Measurements from ENCODE around the gene ATG5.
"Not testable (repeated sequence)": the region's sequence is repeated elsewhere in the genome, so short reads cannot be mapped to it uniquely, and the experiment has no call there.

Gene ATG5

DNA sequence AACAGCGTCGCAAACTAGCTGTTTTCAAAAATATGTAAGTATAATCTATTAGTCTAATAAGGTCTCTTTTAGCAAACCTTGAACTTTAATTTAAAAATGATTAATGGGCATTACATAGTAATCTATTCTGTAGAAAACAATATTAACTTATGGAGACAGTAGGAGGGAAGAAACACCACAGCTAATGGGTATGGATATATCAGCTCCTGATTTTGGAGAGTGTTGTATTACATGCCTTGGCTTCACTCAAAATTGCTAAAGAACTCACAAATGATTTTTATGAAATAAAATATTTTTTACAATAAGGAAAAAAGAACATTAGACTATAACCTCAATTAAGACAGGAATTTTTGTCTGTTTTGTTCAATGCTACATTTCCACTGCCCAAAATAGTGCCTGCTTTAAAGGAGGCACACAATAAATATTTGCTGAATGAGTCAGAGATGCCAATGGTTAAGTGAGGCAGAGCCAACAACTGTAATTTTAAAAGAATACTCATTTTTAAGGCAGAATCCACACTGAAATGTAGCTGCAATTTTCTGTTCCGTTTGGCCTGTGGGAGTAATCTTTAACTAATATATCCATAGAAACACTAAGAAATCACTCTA is 15.7 kb downstream of the ATG5 start:
- DNase-seq = no peak

DNA sequence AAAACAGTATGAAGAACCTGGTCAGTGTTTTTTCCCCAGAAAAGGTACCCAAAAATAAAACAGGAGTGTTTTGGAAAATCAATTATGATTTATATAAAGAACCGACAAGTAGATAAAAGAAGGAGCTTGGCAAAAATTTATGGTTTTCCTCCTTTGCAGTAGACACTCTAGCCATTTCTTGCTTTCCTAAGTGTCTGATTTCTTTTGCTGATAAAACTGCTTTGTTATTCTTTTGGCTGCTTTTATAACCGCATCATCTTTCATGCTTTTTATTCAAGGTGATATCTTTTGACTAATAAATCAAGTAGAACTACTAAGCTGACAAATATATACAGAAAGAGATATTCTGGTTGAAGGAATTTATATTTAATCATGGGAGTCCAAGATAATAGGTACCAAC is 16.6 kb downstream of the ATG5 start:
- no peak for DNase-seq

DNA sequence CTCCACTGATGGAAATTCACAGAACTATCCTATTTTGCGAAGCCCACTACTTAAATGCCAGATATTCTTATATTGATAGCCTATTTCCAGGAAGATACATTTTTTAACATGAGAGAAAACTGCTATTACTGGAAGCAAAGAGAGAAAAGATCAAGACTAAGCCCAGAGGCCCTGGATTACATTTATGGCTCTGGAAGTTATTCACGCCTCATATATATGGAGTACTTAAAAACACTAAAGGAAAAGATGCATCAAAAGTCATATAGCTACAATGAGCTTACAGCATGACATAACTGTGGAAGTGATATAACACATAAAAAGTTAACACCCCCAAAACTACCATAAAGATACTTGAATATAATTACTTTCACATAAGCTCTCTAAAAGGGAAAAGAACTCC is 19.8 kb downstream of the ATG5 start:
- DNase-seq = no peak

DNA sequence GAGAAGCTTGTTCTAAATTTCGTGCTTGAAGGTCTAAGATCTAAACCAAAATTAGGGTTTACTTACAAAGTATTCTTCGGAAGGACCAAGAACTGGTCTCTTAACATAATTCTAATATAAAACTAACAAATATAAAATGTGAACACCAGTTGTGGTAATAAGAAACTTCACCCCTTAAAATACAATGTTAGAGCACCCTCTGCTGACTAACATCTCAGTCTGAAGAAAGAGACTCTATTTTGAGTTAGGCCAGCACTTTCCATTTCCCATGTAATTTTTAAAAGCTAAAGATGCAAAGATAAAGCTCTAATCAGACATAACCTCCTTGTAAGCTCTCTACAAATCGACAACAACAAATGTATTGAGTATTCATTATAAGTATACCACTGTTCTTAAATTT is 24.6 kb downstream of the ATG5 start:
- DNase-seq = no peak

DNA sequence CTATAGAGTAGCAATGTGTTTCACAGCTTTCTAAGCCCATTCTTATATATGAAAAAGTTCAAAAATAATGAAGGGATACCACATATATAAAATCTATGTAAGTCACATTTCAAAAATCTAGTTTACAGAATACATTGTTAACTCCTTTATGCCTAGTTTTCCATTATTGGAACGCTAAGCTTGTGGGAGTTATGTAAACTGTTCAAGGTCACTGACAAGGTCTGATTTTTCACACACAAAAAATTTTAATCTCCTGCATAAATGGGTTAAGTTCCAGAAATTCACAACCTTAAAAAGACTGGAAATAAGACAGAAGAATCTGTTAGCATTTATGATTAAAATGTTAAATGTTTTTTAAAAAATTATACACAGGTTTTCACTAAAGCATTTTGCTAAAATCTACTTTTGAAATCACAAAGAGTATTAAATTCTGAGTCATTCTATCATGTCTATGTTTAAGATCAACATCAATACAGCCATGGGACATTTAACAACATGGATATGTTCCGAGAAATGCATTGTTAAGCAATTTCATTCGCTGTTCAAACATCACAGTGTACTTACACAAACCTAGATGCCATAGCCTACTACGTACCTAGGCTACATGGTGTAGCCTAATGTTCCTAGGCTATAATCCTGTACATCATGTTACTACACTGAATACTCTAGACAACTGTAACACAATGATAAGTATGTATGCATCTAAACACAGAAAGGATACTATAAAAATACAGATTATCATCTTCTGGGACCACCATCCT is 25.4 kb downstream of the ATG5 start:
- DNase-seq = no peak

DNA sequence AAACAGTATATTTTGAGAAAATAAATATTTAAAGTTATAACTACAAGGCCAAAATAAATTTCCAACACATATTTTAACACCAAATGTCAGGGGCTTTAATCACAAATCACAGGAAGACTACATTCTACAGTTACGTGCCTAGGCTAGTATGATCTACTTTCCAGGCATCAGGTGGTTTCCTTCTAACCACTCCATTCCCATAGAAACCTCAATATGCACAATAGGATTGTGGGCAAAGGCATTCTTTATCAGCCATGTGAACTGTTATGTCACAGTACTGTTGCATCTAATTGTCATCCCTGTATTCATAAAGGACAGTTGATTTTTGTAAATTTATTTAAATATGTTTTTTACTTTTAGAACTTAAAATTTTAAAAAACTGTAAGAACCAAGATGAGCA is 32.4 kb downstream of the ATG5 start:
- no peak for DNase-seq

DNA sequence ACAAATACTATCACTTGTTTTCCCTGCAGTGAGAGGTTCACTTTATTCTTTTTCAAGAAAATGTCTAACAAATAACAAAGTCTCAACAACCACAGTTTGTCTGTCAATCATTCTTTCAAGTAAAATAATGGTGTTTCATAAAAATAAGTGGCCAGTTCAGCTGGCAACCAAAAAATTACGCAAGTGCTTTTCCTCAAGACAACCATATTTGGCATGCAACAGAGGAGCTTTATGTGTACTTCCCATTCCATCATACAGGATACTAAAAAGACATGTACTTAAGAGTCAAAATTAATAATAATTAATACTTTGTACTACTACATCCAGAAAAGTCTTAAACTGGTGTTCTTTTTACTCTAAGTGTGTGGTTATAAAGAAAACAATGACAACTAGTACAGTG is 34.6 kb downstream of the ATG5 start:
- DNase-seq = no peak

DNA sequence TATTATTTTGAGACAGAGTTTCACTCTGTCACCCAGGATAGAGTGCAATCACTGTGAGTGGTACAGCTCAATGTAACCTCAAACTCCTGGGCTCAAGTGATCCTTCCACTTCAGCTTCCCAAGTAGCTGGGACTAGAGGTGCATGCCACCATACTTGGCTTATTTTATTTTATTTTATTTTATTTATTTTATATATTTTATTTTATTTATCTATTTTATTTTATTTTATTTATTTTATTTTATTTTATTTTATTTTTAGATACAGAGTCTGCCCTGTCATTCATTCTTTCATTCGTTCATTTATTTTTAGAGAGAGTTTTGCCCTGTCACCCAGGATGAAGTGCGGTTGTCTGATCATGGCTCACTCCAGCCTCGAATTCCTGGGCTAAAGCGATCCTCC is 35.5 kb downstream of the ATG5 start:
- no peak for DNase-seq

DNA sequence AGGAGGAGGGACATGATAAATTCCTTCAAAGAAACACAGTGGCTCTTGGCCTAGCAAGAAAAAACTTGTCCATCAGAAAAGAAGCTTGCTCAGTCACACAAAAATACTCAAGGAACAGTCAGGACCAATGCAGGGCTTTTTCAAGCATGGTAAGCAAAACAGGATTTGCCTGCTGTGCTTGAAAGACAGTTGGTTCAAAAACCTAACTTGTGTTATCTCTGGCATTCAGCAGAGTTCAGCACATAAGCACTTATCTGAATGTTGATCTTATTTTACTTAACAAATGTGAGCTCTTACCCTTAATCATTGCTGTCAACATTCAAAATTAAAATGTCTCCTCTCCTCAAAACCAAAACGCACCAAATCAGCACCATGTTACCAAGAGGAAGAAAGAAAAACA is 38.3 kb downstream of the ATG5 start:
- DNase-seq = no peak

DNA sequence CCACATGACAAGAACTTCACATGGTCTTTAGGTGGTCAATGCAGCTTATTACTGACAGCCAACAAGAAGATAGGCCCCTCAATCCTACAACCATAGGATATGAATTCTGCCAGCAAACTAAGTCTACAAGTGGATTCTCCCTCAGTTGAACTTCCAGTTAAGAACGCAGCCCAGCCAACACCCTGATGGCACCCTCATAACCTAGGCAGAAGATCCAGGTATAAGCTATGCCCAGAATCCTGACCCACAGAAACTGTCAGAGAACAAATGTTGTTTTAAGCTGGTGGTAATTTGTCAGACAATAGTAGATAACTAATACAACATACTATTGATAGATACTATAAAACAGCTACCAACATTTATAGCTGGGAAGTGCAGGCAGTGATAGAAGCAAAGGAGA is 38.8 kb downstream of the ATG5 start:
- DNase-seq = no peak

DNA sequence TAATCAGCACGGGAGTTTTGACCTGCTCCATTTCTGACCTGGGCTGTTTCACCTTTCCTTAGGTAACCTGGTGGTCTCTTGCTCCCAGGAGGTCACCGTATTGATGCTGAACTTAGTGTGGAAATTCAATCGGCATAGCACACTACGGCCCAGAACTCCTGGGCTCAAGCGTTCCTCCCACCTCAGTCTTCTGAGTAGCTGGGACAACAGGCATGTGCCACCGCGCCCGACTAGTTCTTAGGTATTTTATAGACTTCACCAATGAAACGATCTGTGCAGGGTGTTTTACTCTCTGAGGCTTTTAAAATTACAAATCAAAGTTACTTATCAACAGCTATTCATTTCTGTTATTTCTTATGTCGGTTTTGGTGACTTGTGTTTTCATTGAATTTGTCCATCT is 42.1 kb downstream of the ATG5 start:
- no peak for DNase-seq

DNA sequence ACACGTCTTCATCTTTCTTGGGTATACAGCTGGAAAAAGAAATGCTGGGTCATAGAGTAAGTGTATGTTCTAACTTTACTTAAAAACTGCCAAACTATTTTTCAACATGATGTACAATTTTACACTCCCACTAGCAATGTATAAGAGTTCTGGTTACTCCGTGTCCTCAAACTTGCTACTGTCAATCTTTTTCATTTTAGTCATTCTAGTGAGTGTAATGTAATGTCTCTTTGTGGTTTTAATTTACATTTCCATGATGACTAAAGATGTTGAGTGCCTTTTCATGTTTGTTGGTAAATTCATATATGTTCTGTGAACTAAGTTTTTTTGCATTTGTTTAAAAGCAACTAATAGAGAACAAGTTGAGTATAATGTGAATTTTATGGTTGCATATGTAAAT is 43.9 kb downstream of the ATG5 start:
- DNase-seq = no peak

DNA sequence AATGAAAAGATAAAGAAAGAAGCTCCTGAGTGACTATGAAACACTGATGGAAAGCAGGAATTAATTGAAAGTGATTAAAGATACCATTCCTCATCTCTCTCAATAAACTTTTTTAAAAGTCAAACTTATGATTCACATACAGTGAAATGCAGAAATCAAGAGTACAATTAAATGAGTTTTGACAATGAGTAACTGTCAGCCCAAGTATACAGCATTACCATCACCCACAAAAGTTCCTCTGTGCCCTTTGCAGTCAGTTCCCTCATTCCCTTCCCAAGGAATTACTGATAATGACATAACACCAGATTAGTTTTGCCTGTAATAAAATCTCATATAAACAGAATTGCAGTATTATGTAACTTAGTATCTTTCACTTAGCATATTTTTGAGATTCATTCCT is 44.5 kb downstream of the ATG5 start:
- DNase-seq = no peak

DNA sequence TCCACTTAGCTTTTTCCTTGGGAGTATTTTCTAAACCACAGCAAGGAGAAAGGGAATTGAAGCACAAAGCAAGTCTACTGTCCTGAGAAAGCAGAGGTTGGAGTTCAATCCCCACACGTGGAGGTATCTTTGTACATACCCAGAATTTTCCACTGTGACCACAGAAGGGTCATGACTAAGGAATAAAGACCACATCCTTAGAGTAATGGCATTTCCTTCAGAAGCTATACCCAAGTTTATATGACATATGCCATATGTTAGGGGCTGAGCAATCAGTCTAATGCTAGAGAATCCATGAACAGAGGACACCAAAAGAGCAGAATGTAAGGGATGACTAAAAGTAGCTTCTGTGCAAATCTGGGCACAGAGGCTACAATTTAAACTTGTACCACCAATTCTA is 46.4 kb downstream of the ATG5 start:
- no peak for DNase-seq

DNA sequence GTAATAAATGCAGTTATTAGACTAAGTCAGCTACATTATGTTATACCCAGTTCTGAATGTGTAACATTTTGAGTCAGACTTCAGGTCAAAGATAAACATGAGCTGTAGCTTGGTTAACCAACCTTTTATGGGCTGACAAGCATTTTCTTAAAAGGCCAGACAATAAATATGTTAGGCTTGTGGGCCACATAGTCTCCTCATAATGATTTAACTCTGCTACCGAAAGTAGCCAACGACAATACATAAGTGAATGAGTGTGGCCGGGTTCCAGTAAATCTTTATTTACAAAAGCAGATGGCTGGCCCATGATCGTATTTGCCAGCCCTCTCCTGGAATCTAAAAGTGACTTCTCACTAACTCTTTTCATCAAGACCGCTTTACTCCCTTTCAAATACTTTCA is 49.9 kb downstream of the ATG5 start:
- DNase-seq = no peak

DNA sequence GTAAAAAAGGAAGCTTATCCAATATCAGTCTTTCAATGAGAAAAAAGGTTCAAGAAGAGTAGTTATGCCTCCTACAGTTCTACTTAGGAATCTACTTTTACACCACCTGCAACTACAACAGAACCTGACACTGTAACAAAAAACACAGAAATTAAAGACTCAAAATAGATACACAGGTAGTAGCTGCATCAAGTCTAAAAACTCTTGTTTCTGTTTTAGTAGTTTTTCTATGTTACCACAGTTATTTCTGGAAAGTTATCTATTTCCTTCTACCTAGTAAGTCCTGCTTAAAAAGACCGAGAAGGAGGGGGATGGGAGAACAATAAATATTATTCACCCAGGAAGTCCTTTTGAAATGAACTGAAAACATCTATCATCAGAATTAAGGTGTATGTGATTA is 52.5 kb downstream of the ATG5 start:
- no peak for DNase-seq

DNA sequence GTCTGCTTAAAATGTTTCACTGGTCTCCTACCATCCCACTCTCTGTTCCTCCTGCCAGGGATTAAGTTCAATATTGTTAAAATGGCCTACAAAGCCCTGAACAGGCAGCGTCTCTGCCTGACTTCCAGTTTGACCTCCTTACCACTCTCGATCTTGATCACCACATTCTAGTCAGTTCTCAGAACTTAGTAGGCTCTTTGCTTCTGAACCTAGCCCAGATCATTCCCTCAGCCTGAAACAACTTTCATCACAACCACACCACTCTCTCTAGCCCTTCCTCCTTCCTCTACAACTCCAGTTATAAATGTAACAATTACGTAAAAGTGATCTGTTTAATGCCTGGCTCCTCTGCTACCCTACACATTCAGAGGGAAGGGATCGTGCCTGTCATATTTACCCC is 53.3 kb downstream of the ATG5 start:
- DNase-seq = no peak

DNA sequence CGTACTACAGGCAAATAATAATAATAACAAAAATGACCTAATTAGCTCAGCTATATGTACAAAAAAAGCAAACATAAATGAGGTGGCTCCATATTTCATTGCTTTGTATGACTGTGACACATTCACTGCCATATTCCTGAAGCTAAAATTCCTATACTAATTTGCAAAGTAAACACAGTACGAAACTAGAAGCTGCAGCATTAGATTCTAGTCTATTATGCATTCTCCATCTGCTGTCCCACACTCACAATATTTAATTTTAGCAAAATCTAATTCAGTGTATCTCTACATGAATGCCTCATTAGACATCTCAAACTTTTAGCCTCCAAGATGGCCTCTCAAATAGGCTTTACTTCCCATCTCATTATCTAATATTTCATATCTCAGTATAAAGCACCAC is 55.1 kb downstream of the ATG5 start:
- no peak for DNase-seq

DNA sequence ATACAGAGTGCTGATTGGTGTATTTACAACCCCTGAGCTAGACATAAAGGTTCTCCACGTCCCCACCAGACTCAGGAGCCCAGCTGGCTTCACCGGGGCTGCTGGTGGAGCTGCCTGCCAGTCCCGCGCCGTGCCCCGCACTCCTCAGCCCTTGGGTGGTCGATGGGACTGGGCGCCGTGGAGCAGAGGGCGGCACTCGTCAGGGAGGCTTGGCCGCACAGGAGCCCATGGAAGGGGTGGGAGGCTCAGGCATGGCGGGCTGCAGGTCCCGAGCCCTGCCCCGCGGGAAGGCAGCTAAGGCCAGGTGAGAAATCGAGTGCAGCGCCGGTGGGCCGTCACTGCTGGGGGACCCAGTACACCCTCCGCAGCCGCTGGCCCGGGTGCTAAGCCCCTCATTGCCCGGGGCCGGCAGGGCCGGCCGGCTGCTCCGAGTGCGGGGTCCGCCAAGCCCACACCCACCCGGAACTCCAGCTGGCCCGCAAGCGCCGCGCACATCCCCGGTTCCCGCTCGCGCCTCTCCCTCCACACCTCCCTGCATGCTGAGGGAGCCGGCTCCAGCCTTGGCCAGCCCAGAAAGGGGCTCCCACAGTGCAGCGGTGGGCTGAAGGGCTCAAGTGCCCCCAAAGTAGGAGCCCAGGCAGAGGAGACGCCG is 56.2 kb downstream of the ATG5 start:
- DNase-seq = not testable (repeated sequence)

DNA sequence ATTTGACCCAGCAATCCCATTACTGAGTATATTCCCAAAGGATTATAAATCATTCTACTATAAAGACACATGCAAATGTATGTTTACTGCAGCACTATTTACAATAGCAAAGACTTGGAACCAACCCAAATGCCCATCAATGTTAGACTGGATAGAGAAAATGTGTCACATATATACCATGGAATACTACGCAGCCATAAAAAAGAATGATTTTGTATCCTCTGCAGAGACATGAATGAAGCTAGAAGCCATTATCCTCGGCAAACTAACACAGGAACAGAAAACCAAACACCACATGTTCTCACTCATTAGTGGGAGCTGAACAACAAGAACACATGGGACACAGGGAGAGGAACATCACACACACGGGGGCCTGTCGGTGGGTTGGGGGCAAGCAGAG is 57.1 kb downstream of the ATG5 start:
- DNase-seq = not testable (repeated sequence)

DNA sequence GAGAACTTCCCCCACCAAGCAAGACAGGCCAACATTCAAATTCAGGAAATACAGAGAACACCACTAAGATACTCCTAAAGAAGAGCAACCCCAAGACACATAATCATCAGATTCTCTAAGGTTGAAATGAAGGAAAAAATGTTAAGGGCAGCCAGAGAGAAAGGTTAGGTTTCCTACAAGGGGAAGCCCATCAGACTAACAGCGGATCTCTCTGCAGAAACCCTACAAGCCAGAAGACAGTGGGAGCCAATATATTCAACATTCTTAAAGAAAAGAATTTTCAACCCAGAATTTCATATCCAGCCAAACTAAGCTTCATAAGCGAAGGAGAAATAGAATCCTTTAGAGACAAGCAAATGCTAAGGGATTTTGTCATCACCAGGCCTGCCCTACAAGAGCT is 61.1 kb downstream of the ATG5 start:
- DNase-seq = not testable (repeated sequence)

DNA sequence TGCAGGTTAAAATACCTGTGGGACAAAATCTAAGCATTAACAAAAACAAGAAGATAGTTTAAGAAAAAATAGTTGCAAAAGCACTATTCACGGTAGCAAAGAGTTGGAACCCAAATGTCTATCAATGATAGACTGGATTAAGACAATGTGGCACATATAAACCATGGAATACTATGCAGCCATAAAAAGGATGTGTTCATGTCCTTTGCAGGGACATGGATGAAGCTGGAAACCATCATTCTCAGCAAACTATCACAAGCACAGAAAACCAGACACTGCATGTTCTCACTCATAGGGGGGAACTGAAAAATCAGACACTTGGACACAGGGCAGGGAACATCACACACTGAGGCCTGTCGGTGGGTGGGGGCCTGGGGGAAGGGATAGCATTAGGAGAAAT is 65.8 kb downstream of the ATG5 start:
- DNase-seq = not testable (repeated sequence)

DNA sequence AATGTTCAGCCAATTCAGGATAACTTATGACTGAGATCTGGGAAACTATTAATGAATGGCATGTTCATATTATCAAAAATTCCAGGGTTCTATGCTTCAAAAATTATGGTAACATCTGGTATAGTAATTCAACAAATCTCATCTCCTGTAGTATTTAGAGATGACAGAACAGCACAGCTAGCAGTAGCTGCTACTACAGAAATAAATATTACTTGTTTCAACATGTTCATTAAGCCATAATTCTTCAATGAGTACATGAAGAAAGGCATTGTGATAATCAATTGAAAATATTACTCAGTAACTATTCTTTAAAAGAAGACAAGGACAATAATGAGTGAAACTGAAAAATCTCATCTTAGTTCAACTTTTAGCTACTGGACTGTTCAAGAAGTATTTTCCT is 66.8 kb downstream of the ATG5 start:
- DNase-seq = no peak

DNA sequence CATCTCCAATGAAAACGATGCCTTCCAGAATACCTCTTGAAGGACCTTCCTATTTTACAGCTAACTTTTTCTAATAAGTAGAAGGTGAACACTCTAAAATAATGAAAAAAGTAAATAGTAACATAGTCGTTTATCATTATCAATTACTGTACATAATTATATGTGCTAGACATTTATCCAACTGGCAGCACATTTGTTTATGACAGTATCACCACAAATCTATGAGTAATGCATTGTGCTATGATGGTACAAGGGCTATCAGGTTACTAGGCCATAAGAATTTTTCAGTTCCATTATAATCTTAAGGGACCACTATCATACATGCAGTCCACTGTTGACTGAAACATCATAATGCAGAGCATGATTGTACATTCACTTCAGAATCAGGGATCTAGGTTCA is 68.4 kb downstream of the ATG5 start:
- no peak for DNase-seq

All from NCI-H2171 (cell line).